Measurements from ENCODE around the gene RNF175.

GRCh38 chr4:153748378-153748777 lies 11.4 kb downstream of the RNF175 start:
- TF ChIP-seq EP300 (IDR thresholded peaks at IDR 0.05): no peak
- no peak for TF ChIP-seq CTCF (IDR thresholded peaks at IDR 0.05)
- no peak for TF ChIP-seq POLR2AphosphoS5 (IDR thresholded peaks at IDR 0.05)
- TF ChIP-seq POLR2A (IDR thresholded peaks at IDR 0.05): no peak

Data from upper lobe of left lung (tissue), 4 donors.